Vagina (tissue), 2 donors: ENCODE results near the gene HTRA2.

Experiments
- CTCF ChIP-seq, 3 experiments: fragments of 450-650 bp in 2 of 3; fragments of 200-600 bp in 1 of 3; sonication (generic) in 1 of 3; IDR thresholded peaks; one replicate each; pipeline ENCODE4 v1.5.1; 2017 to 2019; ENCODE audit warnings: antibody characterized with exemption in 3 of 3, mild to moderate bottlenecking in 2 of 3, moderate library complexity in 2 of 3
- POLR2A ChIP-seq, 2 donors: fragments of 450-650 bp; IDR thresholded peaks; one replicate each; pipeline ENCODE4 v1.6.1; 2017; ENCODE audit warnings: antibody characterized with exemption in 2 of 2, mild to moderate bottlenecking in 2 of 2, moderate library complexity in 2 of 2
- POLR2AphosphoS5 ChIP-seq, 2 donors: sonication (generic); formaldehyde crosslinking; IDR thresholded peaks; one replicate each; pipeline ENCODE4 v1.9.0; 2017; ENCODE audit warnings: antibody characterized with exemption in 2 of 2, mild to moderate bottlenecking in 2 of 2, low read depth in 1 of 2; ENCODE audit not compliant: insufficient read depth in 1 of 2

- TF ChIP-seq CTCF (IDR thresholded peaks at IDR 0.05) = no peak
- TF ChIP-seq POLR2A (IDR thresholded peaks at IDR 0.05) = no peak
- TF ChIP-seq POLR2AphosphoS5 (IDR thresholded peaks at IDR 0.05; ENCODE audit: insufficient read depth in 1 of 2, low read depth in 1 of 2) = no peak
Observed at GRCh38 chr2:74515981-74516633, 13.6 kb upstream of the HTRA2 start.
